ENCODE data around the gene MBNL3. TPM values are rescaled to one million over a fixed set of nuclear protein-coding genes. Genes with fewer than 3 reads are reported as not detected.

MBNL3 gene
- polyA plus RNA-seq, 1 of the 3 experiments (the other 2 are of a cell fraction), result 0.21 TPM

DNA sequence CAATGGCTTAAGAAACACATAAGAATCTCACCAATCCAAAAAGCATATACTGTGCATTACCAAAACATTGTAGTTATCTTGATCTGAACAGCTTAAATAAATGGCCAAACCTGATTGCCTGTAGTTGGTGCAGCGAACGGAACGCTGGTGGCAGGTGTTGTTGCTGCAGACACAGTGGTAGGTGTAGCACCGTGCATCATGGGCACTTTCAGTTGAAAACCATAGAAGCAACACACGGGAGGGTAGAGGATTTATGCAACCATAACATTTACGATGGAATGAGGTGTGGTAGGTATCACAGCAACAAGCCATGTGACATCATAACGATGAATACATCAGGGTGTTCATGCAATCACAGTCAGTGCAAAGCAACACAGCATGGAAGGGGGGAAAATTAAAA lies 106.8 kb downstream of the MBNL3 start:
- no peaks in the 10 kb centered on the region for H3K79me2 ChIP-seq (ENCODE audit: insufficient read depth)
- no peak overlapping the region for H3K4me3 ChIP-seq (ENCODE audit: low read depth in 2 of 2, low read length in 1 of 2)
- H3K27ac ChIP-seq (ENCODE audit: low read depth in 2 of 2, low read length in 1 of 2), result no peak overlapping the region
- H2AFZ ChIP-seq (ENCODE audit: low read depth), result no peak overlapping the region
- CTCF ChIA-PET, result no interaction called here
- no peaks in the 10 kb centered on the region for H3F3A ChIP-seq (replicated peaks; ENCODE audit: insufficient read depth)
- H3K9me2 ChIP-seq, result no peaks in the 10 kb centered on the region
- POLR2A ChIA-PET, result no interaction called here
- H3K27me3 ChIP-seq (ENCODE audit: insufficient read depth), result no peaks in the 10 kb centered on the region
- TF ChIP-seq TAF1 (IDR thresholded peaks at IDR 0.05; ENCODE audit: borderline replicate concordance, low read depth, low read length) (no peak), SMC3 (IDR thresholded peaks at IDR 0.05; ENCODE audit: low read depth, low read length) (no peak), RAD21 (IDR thresholded peaks at IDR 0.05; ENCODE audit: low read length) (no peak), RFX5 (IDR thresholded peaks at IDR 0.05; ENCODE audit: low read length) (no peak)
- TF ChIP-seq, protein P1, sequence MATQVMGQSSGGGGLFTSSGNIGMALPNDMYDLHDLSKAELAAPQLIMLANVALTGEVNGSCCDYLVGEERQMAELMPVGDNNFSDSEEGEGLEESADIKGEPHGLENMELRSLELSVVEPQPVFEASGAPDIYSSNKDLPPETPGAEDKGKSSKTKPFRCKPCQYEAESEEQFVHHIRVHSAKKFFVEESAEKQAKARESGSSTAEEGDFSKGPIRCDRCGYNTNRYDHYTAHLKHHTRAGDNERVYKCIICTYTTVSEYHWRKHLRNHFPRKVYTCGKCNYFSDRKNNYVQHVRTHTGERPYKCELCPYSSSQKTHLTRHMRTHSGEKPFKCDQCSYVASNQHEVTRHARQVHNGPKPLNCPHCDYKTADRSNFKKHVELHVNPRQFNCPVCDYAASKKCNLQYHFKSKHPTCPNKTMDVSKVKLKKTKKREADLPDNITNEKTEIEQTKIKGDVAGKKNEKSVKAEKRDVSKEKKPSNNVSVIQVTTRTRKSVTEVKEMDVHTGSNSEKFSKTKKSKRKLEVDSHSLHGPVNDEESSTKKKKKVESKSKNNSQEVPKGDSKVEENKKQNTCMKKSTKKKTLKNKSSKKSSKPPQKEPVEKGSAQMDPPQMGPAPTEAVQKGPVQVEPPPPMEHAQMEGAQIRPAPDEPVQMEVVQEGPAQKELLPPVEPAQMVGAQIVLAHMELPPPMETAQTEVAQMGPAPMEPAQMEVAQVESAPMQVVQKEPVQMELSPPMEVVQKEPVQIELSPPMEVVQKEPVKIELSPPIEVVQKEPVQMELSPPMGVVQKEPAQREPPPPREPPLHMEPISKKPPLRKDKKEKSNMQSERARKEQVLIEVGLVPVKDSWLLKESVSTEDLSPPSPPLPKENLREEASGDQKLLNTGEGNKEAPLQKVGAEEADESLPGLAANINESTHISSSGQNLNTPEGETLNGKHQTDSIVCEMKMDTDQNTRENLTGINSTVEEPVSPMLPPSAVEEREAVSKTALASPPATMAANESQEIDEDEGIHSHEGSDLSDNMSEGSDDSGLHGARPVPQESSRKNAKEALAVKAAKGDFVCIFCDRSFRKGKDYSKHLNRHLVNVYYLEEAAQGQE (IDR thresholded peaks at IDR 0.05; ENCODE audit: low read depth, low read length), result no peak
- TF ChIP-seq, protein P2, sequence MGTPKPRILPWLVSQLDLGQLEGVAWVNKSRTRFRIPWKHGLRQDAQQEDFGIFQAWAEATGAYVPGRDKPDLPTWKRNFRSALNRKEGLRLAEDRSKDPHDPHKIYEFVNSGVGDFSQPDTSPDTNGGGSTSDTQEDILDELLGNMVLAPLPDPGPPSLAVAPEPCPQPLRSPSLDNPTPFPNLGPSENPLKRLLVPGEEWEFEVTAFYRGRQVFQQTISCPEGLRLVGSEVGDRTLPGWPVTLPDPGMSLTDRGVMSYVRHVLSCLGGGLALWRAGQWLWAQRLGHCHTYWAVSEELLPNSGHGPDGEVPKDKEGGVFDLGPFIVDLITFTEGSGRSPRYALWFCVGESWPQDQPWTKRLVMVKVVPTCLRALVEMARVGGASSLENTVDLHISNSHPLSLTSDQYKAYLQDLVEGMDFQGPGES (IDR thresholded peaks at IDR 0.05; ENCODE audit: low read depth, low read length), result no peak
- H3K9me3 ChIP-seq, result no peaks in the 10 kb centered on the region
- no peak overlapping the region for H3K9ac ChIP-seq
- DNase-seq, result no peak
- H3K4me2 ChIP-seq, result no peak overlapping the region
- H3K36me3 ChIP-seq (replicated peaks in 1 of 2; ENCODE audit: control insufficient read depth in 1 of 2, insufficient read depth in 2 of 2, low read length in 1 of 2), result no peaks in the 10 kb centered on the region
- no peaks in the 10 kb centered on the region for H4K20me1 ChIP-seq (ENCODE audit: insufficient read depth)
- 38% methylated on average over 7 of the region's 7 CpGs for WGBS (ENCODE audit: low lambda C conversion rate)
- no peaks in the 10 kb centered on the region for H3K4me1 ChIP-seq (ENCODE audit: control insufficient read depth in 1 of 2, insufficient read depth in 2 of 2, low read depth in 1 of 2, low read length in 1 of 2)

- Histone ChIP-seq H3K4me2 (no peak overlapping the region), H3K9me2 (no peaks in the 10 kb centered on the region), H3K9me3 (no peaks in the 10 kb centered on the region), H4K20me1 (ENCODE audit: insufficient read depth) (no peaks in the 10 kb centered on the region), H3K27me3 (ENCODE audit: insufficient read depth) (no peaks in the 10 kb centered on the region), H3F3A (replicated peaks; ENCODE audit: insufficient read depth) (no peaks in the 10 kb centered on the region), H3K79me2 (ENCODE audit: insufficient read depth) (no peaks in the 10 kb centered on the region), H3K9ac (no peak overlapping the region), H3K4me3 (ENCODE audit: low read depth in 2 of 2, low read length in 1 of 2) (no peak overlapping the region), H3K27ac (ENCODE audit: low read depth in 2 of 2, low read length in 1 of 2) (no peak overlapping the region), H3K4me1 (ENCODE audit: control insufficient read depth in 1 of 2, insufficient read depth in 2 of 2, low read depth in 1 of 2, low read length in 1 of 2) (no peaks in the 10 kb centered on the region), H2AFZ (ENCODE audit: low read depth) (no peak overlapping the region), H3K36me3 (replicated peaks in 1 of 2; ENCODE audit: control insufficient read depth in 1 of 2, insufficient read depth in 2 of 2, low read length in 1 of 2) (no peaks in the 10 kb centered on the region)
- no peak for DNase-seq
- POLR2A ChIA-PET, result no interaction called here
- 40% methylated on average over 2 of the region's 2 CpGs for WGBS (ENCODE audit: low lambda C conversion rate)
- CTCF ChIA-PET, result no interaction called here
- TF ChIP-seq FOXM1 (IDR thresholded peaks at IDR 0.05; ENCODE audit: low read depth), result no peak
- no peak for TF ChIP-seq TAF1 (IDR thresholded peaks at IDR 0.05; ENCODE audit: borderline replicate concordance, low read depth, low read length)
- TF ChIP-seq, protein P3, sequence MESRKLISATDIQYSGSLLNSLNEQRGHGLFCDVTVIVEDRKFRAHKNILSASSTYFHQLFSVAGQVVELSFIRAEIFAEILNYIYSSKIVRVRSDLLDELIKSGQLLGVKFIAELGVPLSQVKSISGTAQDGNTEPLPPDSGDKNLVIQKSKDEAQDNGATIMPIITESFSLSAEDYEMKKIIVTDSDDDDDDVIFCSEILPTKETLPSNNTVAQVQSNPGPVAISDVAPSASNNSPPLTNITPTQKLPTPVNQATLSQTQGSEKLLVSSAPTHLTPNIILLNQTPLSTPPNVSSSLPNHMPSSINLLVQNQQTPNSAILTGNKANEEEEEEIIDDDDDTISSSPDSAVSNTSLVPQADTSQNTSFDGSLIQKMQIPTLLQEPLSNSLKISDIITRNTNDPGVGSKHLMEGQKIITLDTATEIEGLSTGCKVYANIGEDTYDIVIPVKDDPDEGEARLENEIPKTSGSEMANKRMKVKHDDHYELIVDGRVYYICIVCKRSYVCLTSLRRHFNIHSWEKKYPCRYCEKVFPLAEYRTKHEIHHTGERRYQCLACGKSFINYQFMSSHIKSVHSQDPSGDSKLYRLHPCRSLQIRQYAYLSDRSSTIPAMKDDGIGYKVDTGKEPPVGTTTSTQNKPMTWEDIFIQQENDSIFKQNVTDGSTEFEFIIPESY (IDR thresholded peaks at IDR 0.05; ENCODE audit: borderline replicate concordance, low read depth), result no peak
- TF ChIP-seq, protein P4, sequence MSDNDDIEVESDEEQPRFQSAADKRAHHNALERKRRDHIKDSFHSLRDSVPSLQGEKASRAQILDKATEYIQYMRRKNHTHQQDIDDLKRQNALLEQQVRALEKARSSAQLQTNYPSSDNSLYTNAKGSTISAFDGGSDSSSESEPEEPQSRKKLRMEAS (IDR thresholded peaks at IDR 0.05; ENCODE audit: low read depth), result no peak
- no peak for TF ChIP-seq POLR2AphosphoS5 (IDR thresholded peaks at IDR 0.05; ENCODE audit: low read depth, low read length)
- TF ChIP-seq JUND (IDR thresholded peaks at IDR 0.05), result no peak
- no peak for TF ChIP-seq TEAD4 (IDR thresholded peaks at IDR 0.05; ENCODE audit: borderline replicate concordance, insufficient read depth)
- TF ChIP-seq, protein P1 (IDR thresholded peaks at IDR 0.05; ENCODE audit: low read depth, low read length), result no peak
- no peak for TF ChIP-seq FOXJ3 (CRISPR knock-in tag; IDR thresholded peaks at IDR 0.05)
- TF ChIP-seq, protein P5, sequence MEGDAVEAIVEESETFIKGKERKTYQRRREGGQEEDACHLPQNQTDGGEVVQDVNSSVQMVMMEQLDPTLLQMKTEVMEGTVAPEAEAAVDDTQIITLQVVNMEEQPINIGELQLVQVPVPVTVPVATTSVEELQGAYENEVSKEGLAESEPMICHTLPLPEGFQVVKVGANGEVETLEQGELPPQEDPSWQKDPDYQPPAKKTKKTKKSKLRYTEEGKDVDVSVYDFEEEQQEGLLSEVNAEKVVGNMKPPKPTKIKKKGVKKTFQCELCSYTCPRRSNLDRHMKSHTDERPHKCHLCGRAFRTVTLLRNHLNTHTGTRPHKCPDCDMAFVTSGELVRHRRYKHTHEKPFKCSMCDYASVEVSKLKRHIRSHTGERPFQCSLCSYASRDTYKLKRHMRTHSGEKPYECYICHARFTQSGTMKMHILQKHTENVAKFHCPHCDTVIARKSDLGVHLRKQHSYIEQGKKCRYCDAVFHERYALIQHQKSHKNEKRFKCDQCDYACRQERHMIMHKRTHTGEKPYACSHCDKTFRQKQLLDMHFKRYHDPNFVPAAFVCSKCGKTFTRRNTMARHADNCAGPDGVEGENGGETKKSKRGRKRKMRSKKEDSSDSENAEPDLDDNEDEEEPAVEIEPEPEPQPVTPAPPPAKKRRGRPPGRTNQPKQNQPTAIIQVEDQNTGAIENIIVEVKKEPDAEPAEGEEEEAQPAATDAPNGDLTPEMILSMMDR (IDR thresholded peaks at IDR 0.05), result no peak
- TF ChIP-seq GABPA (IDR thresholded peaks at IDR 0.05; ENCODE audit: low read depth), result no peak
Measured at GRCh38 chrX:132378281-132378680, 110.6 kb downstream of the MBNL3 start.
